ENCODE data around the gene RNF144B. TPM values are rescaled to one million over a fixed set of nuclear protein-coding genes. Genes with fewer than 3 reads are reported as not detected.
A peak's percentile ranks its signal among the peaks of the same experiment; 100 is the strongest.

RNF144B gene
- total RNA-seq, 4 donors from 2014 or later = 13.3 to 43.5 (median 26.8) TPM

DNA sequence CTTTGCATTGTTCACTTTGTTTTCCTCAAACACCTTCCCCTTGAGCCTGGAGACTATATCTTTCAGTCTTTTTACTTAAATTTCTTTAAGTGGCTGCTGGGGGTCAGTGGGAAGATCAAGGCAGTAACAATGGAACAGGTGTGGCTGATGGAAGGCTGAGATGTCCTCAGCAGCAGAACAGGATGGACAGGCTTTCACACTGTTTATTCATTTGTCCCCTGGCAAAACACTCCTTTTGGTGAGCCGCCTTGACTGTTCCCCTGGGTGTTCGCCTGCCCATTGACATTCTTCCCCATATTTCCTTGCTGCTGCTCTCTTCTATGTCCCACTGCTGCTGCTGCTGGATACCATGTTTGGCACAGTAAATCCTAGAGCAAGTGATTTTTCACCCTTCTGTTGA, 38.1 kb downstream of the RNF144B start:
- DNase-seq (ENCODE audit: low spot score) (no peak), ATAC-seq (ENCODE audit: low FRiP score) (no peak)
- TF ChIP-seq CTCF (IDR thresholded peaks at IDR 0.05) = no peak

DNA sequence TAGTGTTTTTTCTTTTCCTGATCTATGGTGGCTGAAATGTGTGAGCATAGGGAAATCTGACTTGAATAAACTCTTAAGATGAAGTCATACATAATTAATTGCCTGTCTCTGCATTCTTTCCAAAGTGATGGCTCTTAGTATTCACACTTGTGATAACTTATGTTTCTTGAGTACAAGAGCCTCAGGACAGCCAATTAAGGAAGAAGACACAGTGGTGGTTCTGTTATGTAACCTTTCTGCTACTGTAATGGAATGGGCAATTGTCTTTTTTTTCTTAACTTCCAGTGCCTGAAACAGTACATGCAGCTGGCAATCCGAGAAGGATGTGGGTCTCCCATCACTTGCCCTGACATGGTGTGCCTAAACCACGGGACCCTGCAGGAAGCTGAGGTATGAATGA, 40.1 kb downstream of the RNF144B start:
- TF ChIP-seq CTCF (IDR thresholded peaks at IDR 0.05) = no peak
- DNase-seq (ENCODE audit: low spot score) (no peak), ATAC-seq (ENCODE audit: low FRiP score) (no peak)

- ATAC-seq (ENCODE audit: low FRiP score) = no peak
- DNase-seq (ENCODE audit: low spot score) = no peak
- TF ChIP-seq CTCF (IDR thresholded peaks at IDR 0.05) = no peak
Measured at GRCh38 chr6:18429655-18430297, 42.6 kb downstream of the RNF144B start.

DNA sequence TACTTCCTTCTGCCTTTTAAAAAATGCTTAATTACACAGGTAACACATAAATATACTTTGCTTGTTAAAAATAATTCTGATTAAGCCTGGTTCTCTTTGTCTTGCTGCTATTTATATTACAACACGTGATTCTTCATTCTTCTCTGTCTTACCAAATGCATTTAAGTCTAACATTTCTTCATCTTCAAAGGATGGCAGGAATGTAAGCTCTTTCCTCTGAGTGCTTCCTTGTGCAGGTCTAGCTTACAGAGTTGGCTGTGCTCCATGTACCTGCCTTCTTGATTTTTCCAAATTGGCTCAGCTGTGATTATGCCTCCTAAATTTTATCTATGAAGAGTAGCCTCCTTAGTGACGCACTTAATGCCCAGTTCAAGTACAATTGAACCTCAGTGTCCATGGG, 44.4 kb downstream of the RNF144B start:
- TF ChIP-seq CTCF (IDR thresholded peaks at IDR 0.05) = no peak
- peak; percentile 31 for ATAC-seq (ENCODE audit: low FRiP score)
- DNase-seq (ENCODE audit: low spot score) = no peak

DNA sequence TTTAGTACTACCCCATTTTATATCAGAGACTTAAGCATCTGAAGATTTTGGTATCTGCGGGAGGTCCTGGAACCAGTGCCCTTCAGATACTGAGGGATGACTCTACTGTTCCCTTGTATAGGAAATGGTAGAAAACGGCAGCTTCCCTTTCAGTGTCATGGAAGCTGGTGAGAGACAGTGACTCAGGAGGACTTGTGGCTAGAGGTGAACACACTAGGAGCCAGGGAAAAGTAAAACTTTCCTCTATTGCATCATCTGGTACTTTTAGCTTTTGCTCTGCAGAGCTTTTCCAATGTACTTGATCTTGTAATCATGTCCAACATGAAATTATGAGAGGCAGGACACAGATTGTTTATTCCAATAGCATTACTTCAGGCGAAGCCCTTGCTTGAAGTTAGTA, 45.0 kb downstream of the RNF144B start:
- peak; percentile 68 for ATAC-seq (ENCODE audit: low FRiP score)
- DNase-seq (ENCODE audit: low spot score) = no peak
- no peak for TF ChIP-seq CTCF (IDR thresholded peaks at IDR 0.05)

DNA sequence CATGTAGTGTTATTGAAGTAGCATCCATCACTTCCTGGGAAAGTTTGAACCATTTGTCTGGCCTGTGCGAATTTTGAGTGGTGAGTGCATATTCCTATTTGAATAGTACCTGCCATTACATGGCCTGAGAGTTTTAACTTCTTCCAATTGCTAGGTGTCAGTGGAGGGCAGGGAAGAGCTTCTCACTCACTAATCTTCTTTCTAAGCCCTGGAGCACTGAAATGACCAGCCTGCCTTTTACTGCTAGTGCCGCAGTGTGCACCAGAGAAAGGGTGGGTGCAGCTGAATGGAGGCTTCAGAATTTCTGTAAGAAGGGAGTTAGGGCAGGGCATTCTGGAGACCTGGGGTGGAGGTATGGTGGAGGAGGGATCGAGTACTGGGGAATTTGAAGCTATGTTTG, 45.5 kb downstream of the RNF144B start:
- ATAC-seq (ENCODE audit: low FRiP score) (no peak), DNase-seq (ENCODE audit: low spot score) (no peak)
- no peak for TF ChIP-seq CTCF (IDR thresholded peaks at IDR 0.05)

DNA sequence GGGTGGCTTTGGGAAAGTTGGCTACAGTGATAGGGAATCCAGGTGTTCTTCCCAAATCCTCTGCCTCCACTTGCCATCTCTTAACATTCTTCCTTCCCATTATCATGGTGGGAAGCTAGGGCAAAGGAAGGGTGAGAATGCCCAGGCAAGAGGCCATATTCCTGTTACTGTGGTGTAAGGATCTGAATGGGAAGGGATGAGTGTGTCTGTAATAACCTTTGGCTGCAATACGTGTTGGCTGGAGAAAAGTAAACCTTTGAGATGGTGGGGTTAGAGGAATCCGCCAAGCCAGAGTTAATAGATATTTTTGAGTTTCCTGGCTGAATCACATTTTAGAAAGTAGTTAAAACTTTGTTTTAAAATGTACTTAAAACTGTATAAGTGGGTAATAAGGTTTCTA, 45.9 kb downstream of the RNF144B start:
- ATAC-seq (ENCODE audit: low FRiP score) (no peak), DNase-seq (ENCODE audit: low spot score) (no peak)
- no peak for TF ChIP-seq CTCF (IDR thresholded peaks at IDR 0.05)

Data from omental fat pad (tissue), 4 donors.